Gastrocnemius medialis (tissue), 4 donors: ENCODE data around the gene KRTAP2-4. TPM values are rescaled to one million over a fixed set of nuclear protein-coding genes. Genes with fewer than 3 reads are reported as not detected.
"Not testable (repeated sequence)": the region's sequence is repeated elsewhere in the genome, so short reads cannot be mapped to it uniquely, and the experiment has no call there.

Source experiments
- ATAC-seq, 2 donors: fragments of 150-250 bp; one replicate each; pipeline ENCODE4 v1.9.1; 2016
- DNase-seq, 2 donors: peaks; one replicate each; pipeline ENCODE4 v3.0.0-alpha.2; 2019
- H3K27ac ChIP-seq, 4 donors: fragments of 200-600 bp; sonication (generic); 1 replicate in 1 of 4; 2 replicates in 3 of 4; pipeline ENCODE4 v1.5.1; 2016 to 2018; ENCODE audit warnings: mild to moderate bottlenecking in 2 of 4, moderate library complexity in 1 of 4
- H3K27me3 ChIP-seq, 3 donors: fragments of 200-600 bp; sonication (generic) in 2 of 3; 1 replicate in 1 of 3; 2 replicates in 2 of 3; pipeline versions ENCODE4 v1.5.1 to v1.6.0; 2016 to 2019; ENCODE audit warnings: mild to moderate bottlenecking in 1 of 3, moderate library complexity in 1 of 3
- H3K36me3 ChIP-seq, 2 donors: fragments of 200-600 bp; sonication (generic) in 1 of 2; one replicate each; pipeline ENCODE4 v1.5.1; 2017 to 2018
- H3K4me1 ChIP-seq, 2 donors: fragments of 200-600 bp; sonication (generic) in 1 of 2; one replicate each; pipeline ENCODE4 v1.5.1; 2016 to 2017; ENCODE audit warnings: mild to moderate bottlenecking in 2 of 2
- H3K4me3 ChIP-seq, 4 donors: fragments of 200-600 bp; sonication (generic) in 3 of 4; 1 replicate in 1 of 4; 2 replicates in 3 of 4; pipeline ENCODE4 v1.5.1; 2016 to 2019; ENCODE audit warnings: mild to moderate bottlenecking in 2 of 4
- H3K9me3 ChIP-seq, 3 donors: fragments of 200-600 bp; sonication (generic) in 2 of 3; 1 replicate in 1 of 3; 2 replicates in 2 of 3; pipeline ENCODE4 v1.5.1; 2016 to 2019
- POLR2A ChIP-seq, 2 donors: fragments of 450-650 bp; IDR thresholded peaks; one replicate each; pipeline ENCODE4 v1.6.1; 2017; ENCODE audit warnings: antibody characterized with exemption in 2 of 2, mild to moderate bottlenecking in 2 of 2, moderate library complexity in 2 of 2
- in situ Hi-C, 4 donors: fragments of 200-750 bp; cut with MboI; loops; one replicate each; pipeline versions ENCODE4 v1.15.0 to v1.8.0; 2017; ENCODE audit warnings: low sequenced_read_pairs in 4 of 4
- intact Hi-C: fragments of 100-400 bp; cut with DNase I; formaldehyde crosslinking; loops from one replicate; pipeline ENCODE4 v1.15.1; 2023; ENCODE audit warnings: low total_unique reads
- total RNA-seq, 4 donors: library from RNA; depleted of rRNA; stranded (reverse); fragments of >200 nt; gene quantifications; one replicate each; pipeline versions ENCODE4 v1.1.0 to v1.2.3, GENCODE V29; 2016
- TF ChIP-seq, protein P1 (sequence below), 5 experiments: fragments of 450-650 bp in 3 of 5; fragments of 200-600 bp in 2 of 5; sonication (generic) in 2 of 5; IDR thresholded peaks in 4 of 5; conservative IDR thresholded peaks in 1 of 5; 1 replicate in 4 of 5; 2 replicates in 1 of 5; pipeline ENCODE4 v1.5.1; 2016 to 2019; ENCODE audit warnings: antibody characterized with exemption in 5 of 5, mild to moderate bottlenecking in 3 of 5, moderate library complexity in 3 of 5

KRTAP2-4 gene, protein sequence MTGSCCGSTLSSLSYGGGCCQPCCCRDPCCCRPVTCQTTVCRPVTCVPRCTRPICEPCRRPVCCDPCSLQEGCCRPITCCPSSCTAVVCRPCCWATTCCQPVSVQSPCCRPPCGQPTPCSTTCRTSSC
- not detected for total RNA-seq

DNA sequence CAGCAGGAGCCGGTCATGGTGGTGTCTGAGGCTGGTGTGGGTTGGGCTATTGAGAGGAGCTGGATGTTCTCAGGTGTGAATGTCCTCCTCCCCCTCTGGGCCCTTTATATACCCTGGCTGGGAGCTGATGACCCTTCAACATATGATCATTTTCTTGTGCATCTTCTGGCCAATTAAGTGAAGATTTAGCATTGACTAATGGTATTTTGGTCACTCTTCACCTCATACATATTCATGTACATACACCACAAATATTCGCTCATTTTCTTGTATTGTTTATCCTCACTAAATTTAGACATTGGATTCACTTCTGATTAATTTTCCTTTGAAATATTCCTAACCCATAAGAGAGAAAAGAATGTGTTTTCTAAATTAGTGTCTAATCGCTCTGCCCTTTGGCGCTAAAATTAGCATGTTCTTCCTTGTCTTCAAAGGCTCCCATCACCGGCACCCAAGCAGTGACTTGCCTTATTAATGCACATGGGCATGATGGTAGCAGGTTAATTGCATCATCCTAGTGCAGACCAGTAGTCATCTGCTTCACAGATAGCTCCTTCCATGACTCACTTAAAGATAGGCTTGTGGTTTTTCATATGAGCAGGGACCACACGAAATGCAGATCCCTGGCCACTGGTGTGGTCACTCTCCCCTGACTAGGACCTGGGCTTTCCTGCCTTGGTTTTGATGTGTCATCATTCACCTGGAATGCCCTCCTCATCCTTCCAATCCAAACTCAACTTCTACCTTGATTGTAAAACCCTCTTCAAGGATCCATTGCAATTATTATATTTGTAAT, at the start of gene KRTAP2-4:
KRTAP2-4 (minus strand) TSS at position 51 of the 796 bp plus-strand sequence; CDS start at position 17, 34 bp downstream.
- peaks cover 0 to 4% (median 0%) of the 10 kb centered on the region in 3 donors for H3K27me3 ChIP-seq
- intact Hi-C loops: no loop called here

DNA sequence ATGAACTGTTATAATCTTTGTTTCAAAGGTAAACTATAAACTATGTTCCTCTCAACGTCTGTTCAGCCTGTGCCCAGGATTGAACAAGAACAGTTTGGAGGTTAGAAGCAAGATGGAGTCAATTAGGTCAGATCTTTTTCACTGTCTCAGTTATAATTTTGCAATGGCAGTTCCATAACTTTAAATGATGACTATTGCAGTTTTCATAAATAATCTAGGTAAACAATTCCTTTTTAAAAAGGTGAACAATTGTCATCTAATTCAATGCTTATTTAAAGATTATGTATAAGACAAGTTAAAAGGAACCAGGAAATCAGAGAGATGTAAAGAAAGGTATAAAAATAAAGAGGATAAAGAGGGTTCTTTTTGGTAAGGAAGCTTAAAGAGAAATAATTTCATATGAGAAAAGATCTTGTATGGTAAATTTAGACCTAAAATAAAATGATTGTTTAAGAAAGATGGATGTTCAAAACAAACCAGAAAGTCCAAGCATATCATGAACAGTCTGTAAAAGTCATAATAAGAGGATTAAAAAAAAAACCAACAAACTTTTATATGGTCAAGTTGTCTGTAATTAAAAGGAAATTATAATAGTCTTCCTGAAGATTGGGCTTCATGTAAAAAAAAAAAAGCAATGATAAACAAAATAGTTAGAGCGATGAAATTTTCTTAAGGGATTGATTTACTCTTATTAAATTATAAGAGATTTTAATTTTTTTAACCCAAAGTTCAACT, 45.6 kb upstream of the KRTAP2-4 start:
- H3K4me3 ChIP-seq: no peak overlapping the region
- no peaks in the 10 kb centered on the region for H3K9me3 ChIP-seq
- no peak for TF ChIP-seq POLR2A (IDR thresholded peaks at IDR 0.05)
- TF ChIP-seq, protein P1, sequence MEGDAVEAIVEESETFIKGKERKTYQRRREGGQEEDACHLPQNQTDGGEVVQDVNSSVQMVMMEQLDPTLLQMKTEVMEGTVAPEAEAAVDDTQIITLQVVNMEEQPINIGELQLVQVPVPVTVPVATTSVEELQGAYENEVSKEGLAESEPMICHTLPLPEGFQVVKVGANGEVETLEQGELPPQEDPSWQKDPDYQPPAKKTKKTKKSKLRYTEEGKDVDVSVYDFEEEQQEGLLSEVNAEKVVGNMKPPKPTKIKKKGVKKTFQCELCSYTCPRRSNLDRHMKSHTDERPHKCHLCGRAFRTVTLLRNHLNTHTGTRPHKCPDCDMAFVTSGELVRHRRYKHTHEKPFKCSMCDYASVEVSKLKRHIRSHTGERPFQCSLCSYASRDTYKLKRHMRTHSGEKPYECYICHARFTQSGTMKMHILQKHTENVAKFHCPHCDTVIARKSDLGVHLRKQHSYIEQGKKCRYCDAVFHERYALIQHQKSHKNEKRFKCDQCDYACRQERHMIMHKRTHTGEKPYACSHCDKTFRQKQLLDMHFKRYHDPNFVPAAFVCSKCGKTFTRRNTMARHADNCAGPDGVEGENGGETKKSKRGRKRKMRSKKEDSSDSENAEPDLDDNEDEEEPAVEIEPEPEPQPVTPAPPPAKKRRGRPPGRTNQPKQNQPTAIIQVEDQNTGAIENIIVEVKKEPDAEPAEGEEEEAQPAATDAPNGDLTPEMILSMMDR (IDR thresholded peaks at IDR 0.05 in 4 of 5, conservative IDR thresholded peaks at IDR 0.05 in 1 of 5): no peak
- no peaks in the 10 kb centered on the region for H3K4me1 ChIP-seq
- intact Hi-C loops (no loop called here), in situ Hi-C loops (no loop called here)
- no peak overlapping the region for H3K27ac ChIP-seq
- no peaks in the 10 kb centered on the region for H3K36me3 ChIP-seq
- no peak for DNase-seq
- no peak for ATAC-seq
- peaks cover 0 to 5% (median 0%) of the 10 kb centered on the region in 3 donors for H3K27me3 ChIP-seq

More for the DNA sequence above, at the start of gene KRTAP2-4:
- TF ChIP-seq, protein P1 (IDR thresholded peaks at IDR 0.05 in 4 of 5, conservative IDR thresholded peaks at IDR 0.05 in 1 of 5): no peak
- no peak for TF ChIP-seq POLR2A (IDR thresholded peaks at IDR 0.05)
- DNase-seq (no peak), ATAC-seq (no peak)
- H3K9me3 ChIP-seq: no peaks in the 10 kb centered on the region
- H3K36me3 ChIP-seq: no peaks in the 10 kb centered on the region
- H3K27ac ChIP-seq: no peak within 1 kb of the TSS
- no peaks in the 10 kb centered on the region for H3K4me1 ChIP-seq
- in situ Hi-C loops: loop anchor here in 1 of 4 donors (25.0 kb wide), 1 partner anchor 104 kb away; the partner anchor contains the start of gene KRT39
- H3K4me3 ChIP-seq: no peak within 1 kb of the TSS

DNA sequence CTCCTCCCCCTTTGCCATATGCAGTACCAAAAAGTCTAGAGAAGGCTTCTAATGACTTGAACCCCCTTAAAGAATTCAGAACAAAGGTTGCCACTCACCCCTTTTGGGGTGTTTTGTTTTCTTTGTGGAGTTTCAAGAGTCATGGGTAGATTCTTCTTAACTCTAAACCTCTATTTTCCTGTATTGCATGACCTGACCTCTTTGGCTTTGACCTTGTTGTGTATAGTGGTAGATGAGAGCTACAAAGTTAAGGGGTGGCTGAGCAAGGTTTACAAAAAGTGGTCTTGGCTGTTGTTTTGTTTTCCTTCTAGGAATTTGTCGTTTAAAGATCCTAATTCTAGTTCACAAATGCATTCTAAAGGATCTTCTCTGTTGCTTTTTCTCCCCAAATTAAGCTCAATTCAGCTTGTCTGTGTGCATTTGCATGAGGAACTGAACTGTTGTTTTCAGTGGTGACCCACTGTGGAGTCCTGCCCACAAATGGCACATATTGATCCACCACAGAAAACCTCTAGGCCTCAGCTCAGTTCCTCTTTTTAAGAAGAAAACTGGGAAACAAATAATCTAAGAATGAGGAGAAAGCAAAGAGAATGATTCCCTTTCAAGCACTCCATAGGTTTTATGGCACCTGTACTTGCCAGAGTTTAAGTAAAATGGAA, 43.2 kb upstream of the KRTAP2-4 start:
- H3K9me3 ChIP-seq, H3K36me3 ChIP-seq, in situ Hi-C loops, H3K27ac ChIP-seq, H3K4me3 ChIP-seq, DNase-seq, H3K4me1 ChIP-seq, intact Hi-C loops, ATAC-seq, H3K27me3 ChIP-seq: not testable (repeated sequence)

DNA sequence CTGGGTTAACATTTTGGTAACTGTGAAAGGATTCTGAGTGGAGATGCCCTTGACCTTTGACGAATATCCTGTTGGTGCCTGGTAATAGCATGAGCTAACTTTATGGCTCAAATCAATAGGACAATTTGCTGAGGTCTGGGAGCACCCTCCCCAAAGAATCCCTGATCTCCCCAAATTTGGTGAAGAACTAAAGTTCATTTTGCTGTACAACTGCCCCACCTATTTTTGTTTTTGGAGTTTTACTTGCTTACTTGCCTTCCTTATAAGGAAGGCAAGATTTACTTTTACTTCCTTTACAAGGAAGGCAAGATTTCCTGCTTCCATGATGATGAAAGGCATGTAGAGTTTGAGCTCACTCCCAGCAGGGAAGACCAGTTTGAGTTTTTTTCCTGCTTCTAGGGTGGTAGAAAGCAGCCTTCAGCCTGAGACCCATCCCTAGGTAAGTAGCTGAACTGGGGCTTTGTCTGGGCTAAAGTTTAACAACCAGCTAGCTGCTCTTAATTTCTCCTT, 42.3 kb upstream of the KRTAP2-4 start:
- DNase-seq (no peak), ATAC-seq (no peak)
- intact Hi-C loops (no loop called here), in situ Hi-C loops (no loop called here)
- Histone ChIP-seq H3K27ac (no peak overlapping the region), H3K4me3 (no peak overlapping the region), H3K4me1 (no peaks in the 10 kb centered on the region), H3K9me3 (no peaks in the 10 kb centered on the region), H3K36me3 (no peaks in the 10 kb centered on the region), H3K27me3 (peaks cover 0 to 8% (median 0%) of the 10 kb centered on the region in 3 donors)
- no peak for TF ChIP-seq POLR2A (IDR thresholded peaks at IDR 0.05)
- TF ChIP-seq, protein P1 (IDR thresholded peaks at IDR 0.05 in 4 of 5, conservative IDR thresholded peaks at IDR 0.05 in 1 of 5): no peak

DNA sequence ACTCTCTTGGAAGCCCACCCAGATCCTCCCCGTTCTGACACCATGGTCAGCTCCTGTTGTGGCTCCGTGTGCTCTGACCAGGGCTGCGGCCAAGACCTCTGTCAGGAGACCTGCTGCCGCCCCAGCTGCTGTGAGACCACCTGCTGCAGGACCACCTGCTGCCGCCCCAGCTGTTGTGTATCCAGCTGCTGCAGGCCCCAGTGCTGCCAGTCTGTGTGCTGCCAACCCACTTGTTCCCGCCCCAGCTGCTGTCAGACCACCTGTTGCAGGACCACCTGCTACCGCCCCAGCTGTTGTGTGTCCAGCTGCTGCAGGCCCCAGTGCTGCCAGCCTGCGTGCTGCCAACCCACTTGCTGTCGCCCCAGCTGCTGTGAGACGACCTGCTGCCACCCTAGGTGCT, 39.7 kb upstream of the KRTAP2-4 start, which contains the start of gene KRTAP4-9:
KRTAP4-9 (plus strand) TSS at position 43 of the 400 bp plus-strand sequence; CDS start at position 43, 0 bp downstream.
- in situ Hi-C loops, H3K27ac ChIP-seq, ATAC-seq, H3K9me3 ChIP-seq, H3K4me3 ChIP-seq, DNase-seq, H3K4me1 ChIP-seq, H3K36me3 ChIP-seq, intact Hi-C loops, H3K27me3 ChIP-seq: not testable (repeated sequence)

DNA sequence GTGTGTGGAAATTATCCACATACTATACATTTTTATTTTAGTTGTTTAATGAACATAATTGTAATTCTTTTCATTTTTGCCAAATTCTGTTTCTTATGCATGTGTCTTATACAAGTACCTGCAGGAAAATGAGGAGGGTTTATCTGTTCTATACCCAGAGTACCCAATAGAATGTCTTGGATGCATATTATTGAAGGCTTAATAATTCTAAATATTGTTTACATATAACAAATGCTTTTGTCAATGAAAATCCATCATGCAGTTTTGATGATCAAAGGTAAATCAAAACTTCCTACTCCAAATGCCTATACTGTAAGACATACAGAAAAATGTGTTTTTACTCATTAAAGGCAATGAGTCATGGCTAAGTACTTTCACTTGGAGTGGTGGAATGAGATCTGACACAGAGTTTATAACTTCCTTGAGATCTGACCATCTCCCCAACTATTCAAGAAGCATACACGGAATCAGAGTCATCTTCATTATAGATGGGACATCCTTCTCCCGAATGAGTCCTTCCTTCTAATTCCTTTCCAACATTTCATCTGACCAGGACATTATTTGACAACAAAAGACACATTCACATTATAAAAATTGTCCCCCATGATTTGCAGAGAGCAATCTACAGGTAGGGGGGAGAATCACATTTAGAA, 38.8 kb upstream of the KRTAP2-4 start:
- intact Hi-C loops, H3K36me3 ChIP-seq, ATAC-seq, H3K9me3 ChIP-seq, DNase-seq, H3K27me3 ChIP-seq, in situ Hi-C loops, H3K4me1 ChIP-seq, H3K4me3 ChIP-seq, H3K27ac ChIP-seq: not testable (repeated sequence)
